Mesangial cell (primary cell): Measurements from ENCODE around the gene BTNL8. TPM values are rescaled to one million over a fixed set of nuclear protein-coding genes. Genes with fewer than 3 reads are reported as not detected.

Experiments
- total RNA-seq: library from RNA; depleted of rRNA; stranded (reverse); fragments of >200 nt; gene quantifications from 2 replicates; pipeline ENCODE4 v1.2.3, GENCODE V29; 2015

BTNL8 gene
- total RNA-seq, result not detected in 2 replicates

GRCh38 chr5:180898621-180899246 is at the start of gene BTNL8:
TSS of gene BTNL8 (plus strand) at chr5:180899159. CDS start at chr5:180899311, 152 bp downstream.

GRCh38 chr5:180860887-180861822 is 37.8 kb upstream of the BTNL8 start, which contains the start of gene ZFP62:
TSS of gene ZFP62 (minus strand) at chr5:180861276. CDS start at chr5:180861219, 57 bp downstream.

GRCh38 chr5:180988592-180988991 is 89.6 kb downstream of the BTNL8 start, which contains the start of gene BTNL3:
TSS of gene BTNL3 (plus strand) at chr5:180988846. CDS start at chr5:180989029, 183 bp downstream.

Other genes with a start within 250 kb of the BTNL8 start
- 0.38 and 0.81 TPM in 2 replicates for gene FLT4, start 249.6 kb upstream of the BTNL8 start, total RNA-seq
- gene OR2Y1, start 159.1 kb upstream of the BTNL8 start, total RNA-seq, result not detected in 2 replicates
- gene MGAT1, start 96.4 kb upstream of the BTNL8 start, total RNA-seq, result 90.4 and 106 TPM in 2 replicates
- gene ZFP62, start 37.9 kb upstream of the BTNL8 start, total RNA-seq, result 3.1 and 11.2 TPM in 2 replicates
- gene BTNL3, start 89.7 kb downstream of the BTNL8 start, total RNA-seq, result not detected in 2 replicates
- not detected in 2 replicates for gene BTNL9, start 141.1 kb downstream of the BTNL8 start, total RNA-seq
- not detected in 2 replicates for gene OR2V1, start 232.0 kb downstream of the BTNL8 start, total RNA-seq
- gene OR2V2, start 248.4 kb downstream of the BTNL8 start, total RNA-seq, result not detected in 2 replicates